Measurements from ENCODE around the gene MITF.

DNA sequence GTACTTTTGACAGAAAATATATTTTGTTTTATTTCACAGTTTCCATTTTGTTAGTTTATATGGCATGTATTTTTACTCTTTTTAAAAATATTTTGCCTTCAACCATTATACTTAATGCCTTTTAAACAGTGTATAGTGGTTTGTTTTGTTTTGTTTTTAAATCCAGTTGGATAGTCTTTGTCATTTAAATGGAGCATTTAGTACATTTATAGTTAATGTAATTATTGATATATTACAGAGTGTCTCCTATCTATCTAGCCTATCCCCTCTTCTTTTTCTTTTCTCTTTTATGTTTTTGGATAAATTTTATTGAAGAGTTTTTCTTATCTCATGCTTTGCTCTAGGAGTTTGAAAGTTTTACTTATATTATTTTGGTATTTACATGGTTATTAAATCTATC, 263.9 kb downstream of the MITF start:
- TF ChIP-seq EZH2phosphoT487 (IDR thresholded peaks at IDR 0.05; ENCODE audit: borderline replicate concordance, low read depth, low read length) = no peak
- TF ChIP-seq, protein P1, sequence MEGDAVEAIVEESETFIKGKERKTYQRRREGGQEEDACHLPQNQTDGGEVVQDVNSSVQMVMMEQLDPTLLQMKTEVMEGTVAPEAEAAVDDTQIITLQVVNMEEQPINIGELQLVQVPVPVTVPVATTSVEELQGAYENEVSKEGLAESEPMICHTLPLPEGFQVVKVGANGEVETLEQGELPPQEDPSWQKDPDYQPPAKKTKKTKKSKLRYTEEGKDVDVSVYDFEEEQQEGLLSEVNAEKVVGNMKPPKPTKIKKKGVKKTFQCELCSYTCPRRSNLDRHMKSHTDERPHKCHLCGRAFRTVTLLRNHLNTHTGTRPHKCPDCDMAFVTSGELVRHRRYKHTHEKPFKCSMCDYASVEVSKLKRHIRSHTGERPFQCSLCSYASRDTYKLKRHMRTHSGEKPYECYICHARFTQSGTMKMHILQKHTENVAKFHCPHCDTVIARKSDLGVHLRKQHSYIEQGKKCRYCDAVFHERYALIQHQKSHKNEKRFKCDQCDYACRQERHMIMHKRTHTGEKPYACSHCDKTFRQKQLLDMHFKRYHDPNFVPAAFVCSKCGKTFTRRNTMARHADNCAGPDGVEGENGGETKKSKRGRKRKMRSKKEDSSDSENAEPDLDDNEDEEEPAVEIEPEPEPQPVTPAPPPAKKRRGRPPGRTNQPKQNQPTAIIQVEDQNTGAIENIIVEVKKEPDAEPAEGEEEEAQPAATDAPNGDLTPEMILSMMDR (conservative IDR thresholded peaks at IDR 0.05; ENCODE audit: low read length) = no peak
